ELR (cell line): ENCODE results near the gene CREM.
"Not testable (repeated sequence)": the region's sequence is repeated elsewhere in the genome, so short reads cannot be mapped to it uniquely, and the experiment has no call there.

Experiments
- DNase-seq: peaks from one replicate; pipeline ENCODE4 v3.0.0-alpha.2; 2015; ENCODE audit warnings: low read depth

The CREM gene

DNA sequence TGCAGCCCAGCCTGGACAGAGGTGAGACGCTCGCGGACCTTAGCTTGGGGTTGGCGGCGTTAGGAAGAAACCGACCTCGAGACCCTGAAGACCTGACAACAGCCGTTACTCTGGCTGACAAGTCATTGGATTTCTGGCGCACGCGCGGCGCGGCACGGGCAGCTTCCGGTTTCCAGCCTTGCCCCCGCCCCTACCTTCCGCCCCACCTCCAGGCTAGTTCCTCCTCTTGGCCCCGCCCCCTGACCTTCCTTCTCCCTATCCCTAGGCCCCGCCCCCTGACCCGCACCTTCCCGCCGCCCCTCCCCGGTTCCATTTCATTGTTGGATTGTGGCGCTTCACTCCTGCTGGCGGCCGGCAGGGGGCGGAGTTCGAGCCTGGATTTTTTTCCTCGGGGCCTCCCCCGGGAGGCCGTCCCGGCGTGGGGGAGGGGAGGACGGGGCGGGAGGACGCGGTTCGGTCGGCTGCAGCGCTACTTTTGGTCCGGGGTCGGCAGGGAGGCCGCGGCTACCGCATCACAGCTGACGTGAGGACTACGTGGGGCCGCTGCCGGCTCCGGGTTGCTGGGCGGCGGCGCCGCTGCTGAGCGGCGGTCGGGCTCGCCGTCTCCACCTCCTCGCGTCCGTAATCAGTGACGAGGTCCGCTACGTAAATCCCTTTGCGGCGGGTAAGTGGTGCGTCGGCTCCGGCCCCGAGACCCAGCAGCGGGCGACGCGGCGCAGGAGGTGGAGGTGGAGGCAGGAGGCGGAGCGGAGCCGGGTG is at the start of gene CREM:
CREM (plus strand) TSS at position 317 of the 759 bp plus-strand sequence. CDS start 10,990 bp downstream, outside the sequence.
- DNase-seq, result peak; percentile 99

DNA sequence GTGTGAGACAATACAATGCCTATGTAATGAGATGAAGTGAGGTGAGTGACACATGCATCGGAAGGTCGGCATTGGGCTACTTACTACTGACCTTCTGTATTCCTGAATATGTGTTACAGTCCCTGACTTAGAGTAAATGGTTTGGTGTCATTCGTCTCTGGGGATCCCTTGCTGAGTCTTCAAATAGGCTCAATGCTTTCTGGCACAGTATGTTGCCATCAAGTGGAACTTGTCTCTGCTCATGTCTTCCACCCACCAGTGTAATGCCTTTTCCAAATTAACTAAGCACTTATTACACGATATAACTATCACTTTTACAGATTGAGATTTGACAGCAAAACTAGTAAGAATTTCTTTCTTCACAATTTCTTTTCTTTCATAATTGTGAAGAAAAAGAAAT is 47.4 kb upstream of the CREM start:
- DNase-seq, result no peak

DNA sequence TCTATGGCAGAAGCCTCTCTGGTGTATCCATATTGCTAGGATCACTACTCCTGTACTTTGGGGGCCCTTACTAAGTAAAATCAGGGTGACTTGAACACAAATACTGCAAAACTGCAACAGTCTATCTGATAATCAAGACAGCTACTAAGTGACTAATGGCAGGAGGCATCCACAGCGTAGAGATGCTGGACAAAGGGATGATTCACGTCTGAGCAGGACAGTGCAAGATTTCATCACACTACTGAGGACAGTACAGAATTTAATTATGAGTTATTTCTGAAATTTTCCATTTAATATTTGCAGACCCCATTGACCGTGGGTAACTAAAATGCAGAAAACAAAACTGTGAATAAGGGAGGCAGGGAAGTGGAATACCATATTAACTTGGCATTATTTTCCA is 46.9 kb upstream of the CREM start:
- peak; percentile 90 for DNase-seq

DNA sequence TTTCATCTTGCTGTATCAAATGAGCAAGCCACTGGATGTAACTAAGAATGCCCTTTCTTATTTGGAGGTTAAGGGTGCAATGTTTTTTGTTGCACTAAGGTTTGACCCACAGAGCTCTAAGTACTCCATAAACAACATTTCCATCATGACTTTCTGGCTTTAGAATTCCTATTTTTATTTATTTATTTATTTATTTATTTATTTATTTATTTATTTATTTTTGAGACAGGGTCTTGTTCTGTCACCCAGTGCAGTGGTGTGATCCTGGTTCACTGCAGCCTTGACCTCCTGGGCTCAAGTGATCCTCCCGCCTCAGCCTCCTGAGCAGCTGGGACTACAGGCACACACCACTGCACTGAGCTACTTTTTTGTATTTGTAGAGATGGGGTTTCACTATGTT is 46.4 kb upstream of the CREM start:
- not testable (repeated sequence) for DNase-seq

DNA sequence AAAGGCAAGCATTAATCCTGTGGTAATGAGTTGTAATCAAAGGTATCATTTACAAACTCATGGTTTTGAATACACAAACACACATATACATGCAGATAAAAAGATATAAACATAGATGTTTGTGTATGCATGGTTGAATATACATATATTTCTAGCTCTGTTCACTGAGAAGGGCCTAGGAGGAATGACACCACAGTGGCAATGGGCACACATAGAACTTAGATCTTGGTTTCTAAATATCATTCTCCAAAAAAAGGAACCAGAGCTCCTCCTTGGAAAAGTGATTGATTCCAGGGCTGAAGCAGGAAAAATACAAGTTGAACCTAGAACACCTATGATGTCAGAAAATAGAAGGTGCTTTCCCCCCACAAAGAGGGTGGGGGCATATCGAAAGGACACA is 43.4 kb upstream of the CREM start:
- DNase-seq, result no peak

DNA sequence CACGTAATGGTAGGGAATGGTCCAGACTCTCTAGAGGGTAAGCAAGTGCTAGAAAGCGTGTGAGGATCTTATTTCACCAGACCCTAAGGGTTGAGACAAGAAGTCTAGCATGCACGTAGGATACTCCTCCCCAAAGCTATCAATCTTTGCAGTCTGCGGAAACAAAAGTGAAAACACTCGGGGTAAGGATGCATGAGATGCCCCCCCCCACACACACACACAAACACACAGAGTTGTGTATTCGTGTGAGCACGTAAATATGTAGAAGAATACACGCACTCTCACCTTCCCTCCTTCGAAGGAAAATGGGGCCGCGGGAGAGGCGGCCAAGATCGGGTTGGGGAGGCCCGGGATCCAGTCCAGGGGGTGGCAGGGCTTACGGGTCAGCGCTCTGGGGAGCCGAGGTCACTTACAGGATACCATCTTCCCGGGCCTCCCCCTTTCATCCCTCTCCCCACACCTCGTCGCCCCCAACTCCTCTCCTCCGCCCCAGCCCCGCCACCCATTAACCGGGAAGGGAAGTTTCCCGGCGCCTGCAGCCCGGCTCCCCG is 37.0 kb upstream of the CREM start:
- DNase-seq, result peak; percentile 32

DNA sequence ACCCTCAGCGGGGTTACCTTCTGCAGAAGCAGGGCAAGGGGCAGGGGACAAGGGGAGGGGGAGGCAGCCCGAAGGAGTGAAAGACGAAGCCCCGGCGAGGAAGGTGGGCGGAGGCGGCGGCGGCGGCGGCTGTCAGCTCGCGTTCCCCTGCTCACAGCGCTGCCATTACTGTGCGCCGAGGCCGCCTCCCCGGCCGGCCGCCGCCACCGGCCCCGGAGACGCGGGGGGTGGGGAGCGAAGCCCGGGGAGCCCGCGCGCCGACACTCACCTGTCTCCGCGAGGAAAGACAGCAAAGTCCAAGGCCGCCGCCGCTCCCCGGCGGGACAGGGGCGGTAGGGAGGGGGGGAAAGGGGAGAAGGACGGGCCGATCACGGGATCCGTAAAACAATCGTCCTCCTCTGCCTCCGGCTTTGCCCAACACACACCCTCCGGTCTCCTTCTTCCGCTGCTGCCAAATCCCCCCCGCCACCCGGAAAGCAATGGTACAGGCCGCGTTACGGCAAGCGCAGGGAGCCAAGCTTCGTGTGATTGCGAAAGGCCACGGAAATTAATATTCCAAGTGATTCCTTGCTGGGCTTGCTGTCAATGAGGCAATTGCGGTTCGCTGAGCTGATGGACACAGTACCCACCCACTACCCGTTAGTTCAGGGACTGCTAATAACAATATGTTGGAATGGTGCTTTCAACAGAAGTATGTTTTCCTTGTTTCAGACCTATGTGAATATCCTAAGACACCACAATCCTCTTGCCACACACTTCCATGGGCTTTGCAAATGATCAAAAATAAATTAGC is 36.3 kb upstream of the CREM start, which contains the start of gene CUL2:
CUL2 (minus strand) TSS at position 180 of the 793 bp plus-strand sequence. CDS start 19,024 bp downstream, outside the sequence.
- peak; percentile 97 for DNase-seq

DNA sequence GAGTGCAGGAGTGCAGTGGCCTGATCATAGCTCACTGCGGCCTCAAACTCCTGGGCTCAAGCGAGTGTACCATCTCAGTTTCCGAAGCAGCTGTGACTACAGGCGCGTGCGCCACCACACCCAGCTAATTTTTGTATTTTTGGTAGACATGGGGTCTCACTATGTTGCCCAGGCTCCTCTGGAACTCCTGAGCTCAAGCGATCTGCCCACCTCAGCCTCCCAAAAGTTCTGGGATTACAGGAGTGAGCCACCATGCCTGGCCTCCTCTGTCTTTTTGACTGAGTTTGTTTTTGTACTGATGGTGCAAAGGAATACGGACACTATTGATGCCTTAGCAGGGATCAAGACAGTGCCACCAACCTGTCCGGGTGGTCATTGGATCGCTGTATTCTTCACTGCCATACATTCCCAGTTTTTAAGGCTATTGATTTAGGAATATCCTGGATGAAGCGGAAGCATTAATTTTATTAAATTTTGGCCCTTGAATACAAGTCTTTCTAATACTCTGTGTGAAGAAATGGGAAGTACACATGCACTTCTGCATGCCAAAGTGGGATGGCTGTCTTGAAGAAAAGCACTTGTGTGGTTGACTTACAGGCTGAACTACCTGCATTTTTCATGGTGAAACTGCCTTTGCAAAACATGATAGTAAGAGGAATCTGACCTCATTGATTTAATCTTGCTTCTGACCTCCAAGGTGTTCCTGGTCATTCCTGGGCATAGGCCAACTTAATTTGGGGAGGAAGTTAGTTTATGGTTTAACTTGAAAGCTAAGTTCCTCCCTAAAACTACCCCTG is 34.5 kb upstream of the CREM start:
- no peak for DNase-seq

DNA sequence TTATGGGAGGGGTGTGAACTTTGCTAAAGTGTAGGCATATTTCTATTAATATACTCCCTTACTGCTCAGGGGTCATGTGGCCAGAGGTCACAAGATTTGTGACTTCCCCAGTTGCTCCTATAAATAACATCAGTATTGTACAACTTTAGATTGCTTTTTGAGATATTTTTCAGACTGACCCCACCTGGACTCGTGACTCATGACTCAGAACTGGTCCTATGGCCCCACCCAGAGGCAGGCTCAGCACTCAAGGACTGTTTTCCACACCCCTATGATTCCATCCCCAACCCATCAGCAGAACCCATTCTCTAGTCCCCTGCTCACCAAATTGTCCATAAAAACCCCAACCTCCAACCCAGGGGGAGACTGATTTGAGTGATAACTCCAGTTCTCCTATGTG is 33.8 kb upstream of the CREM start:
- peak; percentile 35 for DNase-seq

DNA sequence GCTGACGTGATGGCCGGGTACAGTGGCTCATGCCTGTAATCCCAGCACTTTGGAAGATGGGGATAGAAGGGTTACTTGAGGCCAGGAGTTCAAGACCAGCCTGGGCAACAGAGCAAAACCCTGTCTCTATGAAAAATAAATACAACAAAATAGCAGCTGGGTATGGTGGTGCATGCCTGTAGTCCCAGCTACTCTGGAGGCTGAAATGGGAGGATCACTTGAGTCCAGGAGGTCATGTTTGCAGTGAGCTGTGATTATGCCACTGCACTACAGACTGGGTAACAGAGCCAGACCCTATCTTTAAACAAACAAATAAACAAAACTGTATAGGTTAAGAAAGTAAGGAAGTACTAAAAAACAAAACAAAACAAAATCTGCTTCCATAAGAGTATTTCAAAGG is 30.3 kb upstream of the CREM start:
- no peak for DNase-seq

DNA sequence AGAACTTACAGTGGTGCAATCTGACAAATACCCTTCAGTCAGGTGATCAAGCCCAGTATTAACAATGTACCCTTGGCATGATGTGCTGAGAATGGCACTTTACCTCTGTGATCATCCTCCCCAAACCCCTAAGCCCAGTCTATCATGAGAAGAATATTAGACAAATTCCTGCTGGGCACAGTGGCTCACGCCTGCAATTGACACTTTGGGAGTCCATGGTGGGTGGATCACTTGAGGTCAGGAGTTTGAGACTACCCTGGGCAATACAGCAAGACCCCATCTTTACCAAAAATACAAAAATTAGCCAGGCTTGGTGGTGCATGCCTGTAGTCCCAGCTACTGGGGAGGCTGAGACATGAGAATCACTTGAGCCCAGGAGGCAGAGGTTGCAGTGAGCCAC is 29.1 kb upstream of the CREM start:
- no peak for DNase-seq

DNA sequence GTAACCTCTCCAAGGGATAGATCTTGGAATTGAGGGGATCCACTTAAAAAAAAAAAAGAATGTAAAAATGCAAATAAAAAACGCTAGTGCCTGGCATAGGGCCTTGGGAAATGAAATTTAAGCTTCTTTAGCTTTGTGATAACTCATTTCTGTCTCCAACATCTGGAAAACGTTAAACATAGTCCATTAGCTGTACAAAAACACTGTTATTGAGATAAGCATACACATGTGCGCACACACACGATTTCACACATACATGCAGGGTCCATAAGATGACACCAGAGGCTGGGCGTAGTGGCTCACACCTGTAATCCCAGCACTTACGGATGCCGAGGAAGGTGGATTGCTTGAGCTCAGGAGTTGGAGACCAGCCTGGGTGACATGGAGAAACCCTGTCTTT is 22.8 kb upstream of the CREM start:
- DNase-seq, result no peak

DNA sequence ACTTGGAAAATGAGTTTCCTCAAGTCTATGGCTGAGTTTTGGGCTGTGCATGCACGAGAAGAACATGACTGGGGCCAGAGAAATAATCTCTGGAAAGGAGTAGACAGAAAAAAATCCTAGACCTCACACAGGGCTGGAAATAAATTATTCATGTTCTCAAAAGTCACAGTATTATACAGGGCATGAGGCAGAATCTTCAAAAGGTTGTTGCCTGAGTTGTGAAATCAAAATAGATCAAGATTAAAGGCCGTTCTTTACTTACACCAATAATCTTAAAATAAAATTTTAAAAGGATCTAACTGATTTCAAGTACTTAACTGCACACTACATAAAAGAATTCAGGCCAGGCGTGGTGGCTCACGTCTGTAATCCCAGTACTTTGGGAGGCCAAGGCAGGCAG is 14.1 kb upstream of the CREM start:
- no peak for DNase-seq

DNA sequence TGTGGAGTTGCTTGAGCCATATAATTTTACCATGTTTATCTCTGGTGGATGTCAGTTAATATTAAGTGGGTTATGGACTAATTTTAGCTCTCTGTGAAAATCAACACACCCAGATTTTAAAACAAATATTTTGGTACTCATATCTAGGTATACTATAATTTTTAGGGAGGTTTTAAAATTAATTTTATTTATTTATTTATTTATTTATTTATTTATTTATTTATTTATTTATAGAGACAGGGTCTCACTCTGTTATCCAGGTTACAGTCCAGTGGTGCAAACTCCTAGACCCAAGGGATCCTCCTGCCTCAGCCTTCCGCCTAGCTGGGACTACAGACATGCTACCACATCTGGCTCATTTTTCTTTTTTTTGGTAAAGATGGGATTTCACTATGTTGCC is 7.3 kb upstream of the CREM start:
- DNase-seq, result no peak

DNA sequence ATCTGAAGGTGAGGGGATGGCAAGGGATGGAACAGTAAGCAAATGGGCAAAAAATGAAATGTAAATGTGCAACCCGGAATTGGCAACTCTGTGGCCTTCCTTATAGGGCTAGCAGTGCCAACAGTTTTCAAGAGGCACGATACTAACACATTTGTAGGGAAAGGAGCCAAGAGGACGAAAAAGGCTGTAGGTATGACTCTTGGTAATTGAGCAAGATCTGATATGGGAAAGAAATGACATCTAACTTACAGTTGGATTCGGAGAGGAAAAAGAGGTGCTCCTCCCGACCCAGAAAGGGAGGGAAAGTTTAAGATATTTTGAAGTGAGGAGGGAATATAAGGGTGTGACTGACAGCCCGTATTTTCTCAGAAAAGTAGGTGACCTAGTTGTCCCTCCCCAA is 2.1 kb upstream of the CREM start:
- DNase-seq, result no peak

DNA sequence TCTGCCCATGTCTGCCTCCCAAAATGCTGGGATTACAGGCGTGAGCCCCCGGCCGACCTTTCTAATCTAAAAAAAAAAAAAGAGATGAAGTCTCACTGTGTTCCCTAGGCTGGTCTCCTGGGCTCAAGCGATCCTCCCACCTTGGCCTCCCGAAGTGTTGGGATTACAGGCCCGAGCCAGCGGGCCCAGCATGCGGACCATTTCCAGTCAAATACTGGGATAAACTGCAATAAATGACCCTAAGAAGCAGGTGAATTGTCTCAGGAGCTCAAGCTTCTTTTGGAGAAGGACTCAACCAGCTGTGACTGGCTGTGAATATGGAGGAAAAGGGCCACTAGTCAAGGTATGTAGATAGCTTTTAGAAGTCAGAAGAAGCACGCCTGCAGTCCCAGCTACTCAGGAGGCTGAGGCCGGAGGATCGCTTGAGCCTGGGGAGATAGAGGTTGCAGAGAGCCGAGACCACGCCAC is 550 bp upstream of the CREM start:
- no peak for DNase-seq

DNA sequence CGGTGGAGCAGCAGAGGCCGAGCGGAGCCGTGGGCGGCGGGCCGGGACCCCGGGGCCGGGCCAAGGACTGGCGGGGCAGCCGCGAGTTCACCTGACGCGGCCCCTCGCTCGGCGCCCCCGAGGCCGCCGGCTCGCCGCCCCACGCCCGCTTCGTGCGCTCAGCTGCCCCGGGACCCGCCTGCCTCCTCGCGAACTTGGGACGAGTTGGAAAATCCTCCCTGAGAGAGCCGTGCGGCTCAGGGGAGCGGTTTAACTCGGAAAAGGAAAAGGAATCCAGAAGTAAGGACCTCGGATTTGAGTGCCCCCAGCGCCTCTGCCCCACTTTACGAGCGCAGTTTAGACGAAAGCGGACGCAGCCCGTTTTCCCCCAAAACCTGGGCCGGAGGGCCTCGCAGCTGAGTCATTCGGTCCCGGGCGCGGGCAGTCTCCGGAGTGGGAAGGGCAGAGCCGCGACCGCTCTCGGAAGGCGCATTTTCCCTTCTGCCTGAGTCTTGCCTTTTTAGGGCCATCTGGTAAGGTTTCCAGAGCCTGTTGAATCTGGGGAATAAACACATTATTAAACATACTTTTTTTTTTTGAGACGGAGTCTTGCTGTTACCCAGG is 744 bp downstream of the CREM start:
- DNase-seq, result peak; percentile 81

DNA sequence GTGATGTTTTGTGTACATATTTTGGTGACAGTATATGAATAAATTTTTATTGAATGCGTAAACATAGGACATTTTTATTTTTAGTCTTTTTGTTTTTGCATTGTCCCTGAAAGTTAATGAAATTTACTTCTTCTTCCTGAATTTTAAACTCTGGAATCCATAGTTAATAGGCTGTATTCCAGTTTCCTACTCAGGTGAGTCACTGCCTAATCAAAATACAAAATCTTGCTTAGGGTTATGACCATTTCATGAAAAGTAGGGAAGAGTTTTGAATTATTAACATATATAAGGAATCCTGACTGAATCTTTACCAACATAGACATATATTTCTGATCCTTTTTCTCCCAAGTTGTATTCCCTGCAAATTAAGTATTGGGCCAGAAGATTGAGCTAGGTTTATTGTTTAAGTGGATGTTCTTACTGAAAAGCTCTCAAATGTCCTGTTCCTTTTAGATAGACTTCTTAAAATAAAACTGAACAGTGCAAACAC is 2.6 kb downstream of the CREM start:
- peak; percentile 44 for DNase-seq

DNA sequence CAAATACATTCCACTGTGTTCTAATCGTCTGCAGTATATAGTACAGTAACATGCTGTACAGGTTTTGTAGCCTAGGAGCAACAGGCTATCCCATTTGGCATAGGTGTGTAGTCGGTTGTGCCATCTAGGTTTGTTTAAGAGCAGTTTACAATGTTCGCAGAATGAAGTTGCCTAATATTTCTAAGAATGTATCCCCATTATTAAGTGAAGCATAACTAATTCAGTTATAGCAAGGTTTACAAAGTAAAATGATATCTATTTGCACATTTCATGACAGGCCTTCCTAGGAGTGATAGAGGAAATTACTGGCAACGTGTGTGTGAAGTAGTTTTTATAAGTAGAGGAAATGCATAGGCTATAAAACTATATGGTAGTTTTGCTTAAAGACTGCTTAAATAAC is 4.0 kb downstream of the CREM start:
- DNase-seq, result no peak

DNA sequence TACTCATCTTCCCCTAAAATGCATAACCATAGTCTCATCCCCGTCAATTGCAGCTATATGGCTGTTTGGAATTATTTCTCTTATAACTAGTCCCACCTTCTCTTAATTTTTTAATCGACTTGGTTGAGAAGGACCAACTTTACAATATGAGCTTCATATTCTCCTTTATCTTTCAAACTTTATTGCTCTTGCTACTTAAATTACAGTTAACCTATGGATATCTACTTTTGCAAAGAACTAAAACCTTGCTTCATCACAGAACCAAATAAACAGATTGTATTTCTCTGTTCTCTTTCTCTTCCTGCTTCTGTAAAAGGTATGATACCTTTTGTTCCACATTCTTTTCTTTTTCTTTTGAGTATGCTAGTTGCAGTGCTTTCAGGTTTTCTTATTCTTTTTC is 6.1 kb downstream of the CREM start:
- no peak for DNase-seq

DNA sequence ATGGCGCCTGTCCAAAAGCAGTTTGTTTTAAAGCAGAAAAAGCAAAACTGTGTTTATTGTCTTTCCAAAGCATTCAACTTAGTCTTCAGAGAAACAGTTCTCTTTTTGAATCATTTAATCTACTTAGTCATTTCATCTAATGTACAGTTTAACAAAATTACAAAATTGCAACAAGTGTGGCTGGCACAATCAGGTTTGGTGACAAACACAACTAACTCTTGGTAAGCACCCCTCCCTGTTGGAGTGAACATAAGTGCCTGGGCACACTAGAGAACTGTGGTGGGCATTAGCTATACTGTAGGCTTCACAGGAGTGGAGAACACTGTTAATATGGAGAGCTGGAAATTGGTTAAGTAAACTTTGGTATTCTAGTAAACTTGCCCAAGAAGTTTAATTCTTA is 6.9 kb downstream of the CREM start:
- no peak for DNase-seq

DNA sequence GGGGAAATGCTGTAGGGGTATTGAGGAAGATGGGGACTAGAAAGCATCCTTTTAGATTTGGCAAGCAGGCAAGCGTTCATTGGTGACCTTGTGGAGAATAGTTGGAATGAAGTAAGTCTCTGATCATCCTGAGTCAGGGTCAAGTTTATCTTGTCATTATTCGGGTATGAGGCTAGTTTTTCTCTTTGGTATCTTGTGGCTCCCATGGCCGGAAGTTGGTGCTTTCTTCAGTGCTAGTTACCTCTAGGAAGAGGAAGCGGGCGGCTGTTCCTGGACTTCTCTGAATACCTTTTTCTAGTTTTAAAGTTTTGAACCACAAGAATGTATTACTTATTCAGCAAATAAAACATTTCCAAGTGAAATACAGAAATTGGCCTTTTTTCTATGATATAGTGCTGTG is 9.2 kb downstream of the CREM start:
- DNase-seq, result peak; percentile 61
